HEK293 (cell line): ENCODE results near the gene RBMS3.

Source experiments
- CTCF ChIP-seq: fragments of 450-650 bp; formaldehyde crosslinking; IDR thresholded peaks from 2 replicates; pipeline ENCODE4 v1.5.1; 2016; ENCODE audit warnings: missing biosample characterization, missing genetic modification characterization
- GFI1B ChIP-seq: fragments of 450-650 bp; formaldehyde crosslinking; IDR thresholded peaks from 2 replicates; pipeline ENCODE4 v1.5.1; 2016; ENCODE audit warnings: missing biosample characterization, missing genetic modification characterization
- KLF16 ChIP-seq: fragments of 450-650 bp; formaldehyde crosslinking; IDR thresholded peaks from 2 replicates; pipeline ENCODE4 v1.5.1; 2017; ENCODE audit warnings: missing biosample characterization, missing genetic modification characterization
- KLF7 ChIP-seq: fragments of 450-650 bp; formaldehyde crosslinking; IDR thresholded peaks from 2 replicates; pipeline ENCODE4 v1.5.1; 2016; ENCODE audit warnings: missing biosample characterization, missing genetic modification characterization, borderline replicate concordance
- KLF8 ChIP-seq: fragments of 450-650 bp; formaldehyde crosslinking; IDR thresholded peaks from 2 replicates; pipeline ENCODE4 v1.5.1; 2016; ENCODE audit warnings: missing biosample characterization, missing genetic modification characterization
- SALL2 ChIP-seq: fragments of 450-650 bp; formaldehyde crosslinking; IDR thresholded peaks from 2 replicates; pipeline ENCODE4 v1.5.0; 2017; ENCODE audit warnings: missing biosample characterization, mild to moderate bottlenecking, missing genetic modification characterization, borderline replicate concordance
- SCRT1 ChIP-seq: fragments of 450-650 bp; formaldehyde crosslinking; IDR thresholded peaks from 2 replicates; pipeline ENCODE4 v1.5.1; 2016; ENCODE audit warnings: missing biosample characterization, missing genetic modification characterization, borderline replicate concordance
- ZBTB1 ChIP-seq: fragments of 450-650 bp; formaldehyde crosslinking; IDR thresholded peaks from 2 replicates; pipeline ENCODE4 v1.5.1; 2016; ENCODE audit warnings: missing biosample characterization, missing genetic modification characterization
- ZBTB20 ChIP-seq: fragments of 450-650 bp; formaldehyde crosslinking; IDR thresholded peaks from 2 replicates; pipeline ENCODE4 v1.5.1; 2016; ENCODE audit warnings: missing biosample characterization, missing genetic modification characterization
- ZBTB48 ChIP-seq: fragments of 450-650 bp; formaldehyde crosslinking; IDR thresholded peaks from 2 replicates; pipeline ENCODE4 v1.5.1; 2016; ENCODE audit warnings: missing biosample characterization, missing genetic modification characterization
- ZFHX2 ChIP-seq: fragments of 450-650 bp; formaldehyde crosslinking; conservative IDR thresholded peaks from 2 replicates; pipeline ENCODE4 v1.5.1; 2016; ENCODE audit warnings: missing biosample characterization, missing genetic modification characterization
- ZFP37 ChIP-seq: fragments of 450-650 bp; formaldehyde crosslinking; IDR thresholded peaks from 2 replicates; pipeline ENCODE4 v1.5.1; 2016; ENCODE audit warnings: missing biosample characterization, missing genetic modification characterization
- ZFP69B ChIP-seq: fragments of 450-650 bp; formaldehyde crosslinking; IDR thresholded peaks from 2 replicates; pipeline ENCODE4 v1.5.1; 2016; ENCODE audit warnings: missing biosample characterization, missing genetic modification characterization
- ZNF10 ChIP-seq: fragments of 450-650 bp; formaldehyde crosslinking; IDR thresholded peaks from 2 replicates; pipeline ENCODE4 v1.5.1; 2017; ENCODE audit warnings: missing biosample characterization, missing genetic modification characterization
- ZNF132 ChIP-seq: fragments of 450-650 bp; formaldehyde crosslinking; IDR thresholded peaks from 2 replicates; pipeline ENCODE4 v1.5.1; 2017; ENCODE audit warnings: missing biosample characterization, missing genetic modification characterization, borderline replicate concordance
- ZNF138 ChIP-seq: fragments of 450-650 bp; formaldehyde crosslinking; IDR thresholded peaks from 2 replicates; pipeline ENCODE4 v1.5.1; 2016; ENCODE audit warnings: missing biosample characterization, missing genetic modification characterization, borderline replicate concordance
- ZNF155 ChIP-seq: fragments of 450-650 bp; formaldehyde crosslinking; IDR thresholded peaks from 2 replicates; pipeline ENCODE4 v1.5.1; 2016; ENCODE audit warnings: missing biosample characterization, missing genetic modification characterization
- ZNF184 ChIP-seq: fragments of 450-650 bp; IDR thresholded peaks from 2 replicates; pipeline ENCODE4 v1.5.1; 2018; ENCODE audit warnings: missing biosample characterization, mild to moderate bottlenecking, missing genetic modification characterization
- ZNF214 ChIP-seq: fragments of 450-650 bp; formaldehyde crosslinking; IDR thresholded peaks from 2 replicates; pipeline ENCODE4 v1.5.1; 2017; ENCODE audit warnings: missing biosample characterization, mild to moderate bottlenecking, missing genetic modification characterization, borderline replicate concordance
- ZNF24 ChIP-seq: fragments of 450-650 bp; formaldehyde crosslinking; IDR thresholded peaks from 2 replicates; pipeline ENCODE4 v1.5.1; 2016; ENCODE audit warnings: missing biosample characterization, missing genetic modification characterization
- ZNF302 ChIP-seq: fragments of 450-650 bp; formaldehyde crosslinking; IDR thresholded peaks from 2 replicates; pipeline ENCODE4 v1.5.1; 2016; ENCODE audit warnings: missing biosample characterization, missing genetic modification characterization, low read depth
- ZNF350 ChIP-seq: fragments of 450-650 bp; formaldehyde crosslinking; IDR thresholded peaks from 2 replicates; pipeline ENCODE4 v1.5.0; 2017; ENCODE audit warnings: missing biosample characterization, mild to moderate bottlenecking, missing genetic modification characterization
- ZNF354C ChIP-seq: fragments of 450-650 bp; formaldehyde crosslinking; IDR thresholded peaks from 2 replicates; pipeline ENCODE4 v1.5.1; 2016; ENCODE audit warnings: missing biosample characterization, missing genetic modification characterization, low read depth, borderline replicate concordance
- ZNF423 ChIP-seq: fragments of 450-650 bp; formaldehyde crosslinking; IDR thresholded peaks from 2 replicates; pipeline ENCODE4 v1.5.1; 2016; ENCODE audit warnings: missing biosample characterization, missing genetic modification characterization
- ZNF426 ChIP-seq: fragments of 450-650 bp; formaldehyde crosslinking; IDR thresholded peaks from 2 replicates; pipeline ENCODE4 v1.5.1; 2017; ENCODE audit warnings: missing biosample characterization, missing genetic modification characterization, mild to moderate bottlenecking, inconsistent platforms, moderate library complexity
- ZNF530 ChIP-seq: fragments of 450-650 bp; formaldehyde crosslinking; IDR thresholded peaks from 2 replicates; pipeline ENCODE4 v1.5.1; 2016; ENCODE audit warnings: low read depth, missing biosample characterization, missing genetic modification characterization
- ZNF558 ChIP-seq: fragments of 450-650 bp; formaldehyde crosslinking; IDR thresholded peaks from 2 replicates; pipeline ENCODE4 v1.5.1; 2016; ENCODE audit warnings: missing biosample characterization, missing genetic modification characterization
- ZNF560 ChIP-seq: fragments of 450-650 bp; formaldehyde crosslinking; IDR thresholded peaks from 2 replicates; pipeline ENCODE4 v1.5.1; 2017; ENCODE audit warnings: missing biosample characterization, missing genetic modification characterization, borderline replicate concordance
- ZNF623 ChIP-seq: fragments of 450-650 bp; formaldehyde crosslinking; IDR thresholded peaks from 2 replicates; pipeline ENCODE4 v1.5.1; 2016; ENCODE audit warnings: missing biosample characterization, missing genetic modification characterization
- ZNF670 ChIP-seq: fragments of 450-650 bp; formaldehyde crosslinking; IDR thresholded peaks from 2 replicates; pipeline ENCODE4 v1.5.1; 2016; ENCODE audit warnings: missing biosample characterization, missing genetic modification characterization, low read depth
- ZNF791 ChIP-seq: fragments of 450-650 bp; formaldehyde crosslinking; IDR thresholded peaks from 2 replicates; pipeline ENCODE4 v1.5.1; 2016; ENCODE audit warnings: missing biosample characterization, missing genetic modification characterization
- ZNF830 ChIP-seq: fragments of 450-650 bp; IDR thresholded peaks from 2 replicates; pipeline ENCODE4 v1.5.0; 2018; ENCODE audit warnings: missing biosample characterization, missing genetic modification characterization, low read depth, mild to moderate bottlenecking, moderate library complexity
- ZSCAN4 ChIP-seq: fragments of 450-650 bp; formaldehyde crosslinking; IDR thresholded peaks from 2 replicates; pipeline ENCODE4 v1.5.1; 2017; ENCODE audit warnings: missing biosample characterization, missing genetic modification characterization
- TF ChIP-seq, protein P1 (sequence below): fragments of 450-650 bp; formaldehyde crosslinking; IDR thresholded peaks from 2 replicates; pipeline ENCODE4 v1.5.1; 2016; ENCODE audit warnings: missing biosample characterization, missing genetic modification characterization, low read depth
- TF ChIP-seq, protein P2 (sequence below): fragments of 450-650 bp; formaldehyde crosslinking; IDR thresholded peaks from 2 replicates; pipeline ENCODE4 v1.5.1; 2016; ENCODE audit warnings: missing biosample characterization, missing genetic modification characterization

The RBMS3 gene

DNA sequence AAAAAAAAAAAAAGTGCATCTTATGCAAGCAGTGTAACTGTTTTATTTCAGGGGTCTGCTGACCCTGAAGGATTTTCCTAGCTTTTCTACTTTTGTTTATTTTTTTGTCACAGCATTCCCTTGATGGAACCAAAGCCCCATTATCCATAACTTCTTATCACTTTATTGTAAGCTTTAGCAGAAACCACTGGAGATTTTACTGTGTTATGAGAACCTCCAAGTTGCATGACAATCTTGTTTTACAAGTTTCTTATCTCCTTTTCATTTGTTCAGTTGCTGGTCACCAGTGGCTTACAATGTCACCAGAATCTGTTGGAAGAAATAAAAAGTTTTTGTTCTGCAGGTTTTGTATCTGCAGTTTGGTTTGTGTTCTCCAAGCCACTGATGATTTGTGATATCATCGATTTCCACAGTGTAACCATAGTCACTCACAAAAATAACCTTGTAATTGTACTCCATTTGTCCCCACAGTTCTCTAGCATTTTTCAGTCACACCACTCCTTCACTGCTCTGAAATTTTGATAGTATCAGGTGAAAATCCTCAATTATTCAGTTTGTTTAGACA, 660.0 kb downstream of the RBMS3 start (continued):
- TF ChIP-seq, protein P1, sequence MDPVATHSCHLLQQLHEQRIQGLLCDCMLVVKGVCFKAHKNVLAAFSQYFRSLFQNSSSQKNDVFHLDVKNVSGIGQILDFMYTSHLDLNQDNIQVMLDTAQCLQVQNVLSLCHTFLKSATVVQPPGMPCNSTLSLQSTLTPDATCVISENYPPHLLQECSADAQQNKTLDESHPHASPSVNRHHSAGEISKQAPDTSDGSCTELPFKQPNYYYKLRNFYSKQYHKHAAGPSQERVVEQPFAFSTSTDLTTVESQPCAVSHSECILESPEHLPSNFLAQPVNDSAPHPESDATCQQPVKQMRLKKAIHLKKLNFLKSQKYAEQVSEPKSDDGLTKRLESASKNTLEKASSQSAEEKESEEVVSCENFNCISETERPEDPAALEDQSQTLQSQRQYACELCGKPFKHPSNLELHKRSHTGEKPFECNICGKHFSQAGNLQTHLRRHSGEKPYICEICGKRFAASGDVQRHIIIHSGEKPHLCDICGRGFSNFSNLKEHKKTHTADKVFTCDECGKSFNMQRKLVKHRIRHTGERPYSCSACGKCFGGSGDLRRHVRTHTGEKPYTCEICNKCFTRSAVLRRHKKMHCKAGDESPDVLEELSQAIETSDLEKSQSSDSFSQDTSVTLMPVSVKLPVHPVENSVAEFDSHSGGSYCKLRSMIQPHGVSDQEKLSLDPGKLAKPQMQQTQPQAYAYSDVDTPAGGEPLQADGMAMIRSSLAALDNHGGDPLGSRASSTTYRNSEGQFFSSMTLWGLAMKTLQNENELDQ (tag by site-specific recombination): no peak; the same call in 1 of the 2 replicates
- TF ChIP-seq ZNF426 (tag by site-specific recombination) (no peak), ZNF791 (tag by site-specific recombination) (no peak), ZSCAN4 (no peak), KLF8 (tag by site-specific recombination) (no peak), ZNF350 (no peak), KLF7 (tag by site-specific recombination) (0 out of 2 replicates have a peak, but pooled peaks have one; percentile 22), ZFHX2 (tag by site-specific recombination) (no peak), KLF16 (tag by site-specific recombination) (no peak), ZFP69B (no peak), ZBTB48 (no peak), CTCF (no peak), ZNF423 (tag by site-specific recombination) (no peak; the same call in 1 of the 2 replicates), ZNF670 (no peak), ZBTB20 (no peak), ZNF530 (no peak), ZNF24 (no peak), ZNF623 (no peak), ZNF214 (tag by site-specific recombination) (no peak), SCRT1 (tag by site-specific recombination) (peak; percentile 79; the same call in 1 of the 2 replicates), ZNF132 (tag by site-specific recombination) (no peak), SALL2 (no peak), ZNF560 (no peak), ZBTB1 (tag by site-specific recombination) (no peak), GFI1B (tag by site-specific recombination) (0 out of 2 replicates have a peak, but pooled peaks have one; percentile 17), ZFP37 (tag by site-specific recombination) (no peak), ZNF155 (no peak), ZNF302 (tag by site-specific recombination) (no peak), ZNF10 (tag by site-specific recombination) (no peak), ZNF138 (tag by site-specific recombination) (no peak), ZNF558 (no peak), ZNF184 (no peak), ZNF354C (tag by site-specific recombination) (no peak), ZNF830 (tag by site-specific recombination) (no peak)
- TF ChIP-seq, protein P2, sequence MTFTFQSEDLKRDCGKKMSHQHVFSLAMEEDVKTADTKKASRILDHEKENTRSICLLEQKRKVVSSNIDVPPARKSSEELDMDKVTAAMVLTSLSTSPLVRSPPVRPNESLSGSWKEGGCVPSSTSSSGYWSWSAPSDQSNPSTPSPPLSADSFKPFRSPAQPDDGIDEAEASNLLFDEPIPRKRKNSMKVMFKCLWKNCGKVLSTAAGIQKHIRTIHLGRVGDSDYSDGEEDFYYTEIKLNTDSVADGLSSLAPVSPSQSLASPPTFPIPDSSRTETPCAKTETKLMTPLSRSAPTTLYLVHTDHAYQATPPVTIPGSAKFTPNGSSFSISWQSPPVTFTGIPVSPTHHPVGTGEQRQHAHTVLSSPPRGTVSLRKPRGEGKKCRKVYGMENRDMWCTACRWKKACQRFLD (tag by site-specific recombination): no peak
